Stimulated activated CD8-positive, alpha-beta memory T cell treated with anti-CD3 and anti-CD28 coated beads, Interleukin-2, amount 100 ng/mL, for 1 hour (primary cell): ENCODE results near the gene DOCK9.
"Not testable (repeated sequence)": the region's sequence is repeated elsewhere in the genome, so short reads cannot be mapped to it uniquely, and the experiment has no call there.

Source experiments
- DNase-seq, 2 donors: peaks; one replicate each; pipeline ENCODE4 v3.0.0-alpha.2; 2020; ENCODE audit warnings: low read depth in 2 of 2

The DOCK9 gene

GRCh38 chr13:98824376-98825160, 153.3 kb downstream of the DOCK9 start:
- DNase-seq, result no peak

- DNase-seq, result no peak
Observed at GRCh38 chr13:98823442-98823841, 154.4 kb downstream of the DOCK9 start.

- DNase-seq, result no peak
Observed at GRCh38 chr13:98822225-98822606, 155.6 kb downstream of the DOCK9 start.

- DNase-seq, result no peak
Observed at GRCh38 chr13:98821372-98822224, 156.3 kb downstream of the DOCK9 start.

GRCh38 chr13:98820744-98821371, 157.0 kb downstream of the DOCK9 start:
- no peak for DNase-seq

GRCh38 chr13:98820300-98820699, 157.6 kb downstream of the DOCK9 start:
- no peak for DNase-seq

GRCh38 chr13:98819382-98820010, 158.4 kb downstream of the DOCK9 start:
- no peak for DNase-seq

- DNase-seq, result no peak
Observed at GRCh38 chr13:98816406-98816805, 161.5 kb downstream of the DOCK9 start.

- no peak for DNase-seq
Observed at GRCh38 chr13:98813993-98814392, 163.9 kb downstream of the DOCK9 start.

GRCh38 chr13:98812186-98812790, 165.6 kb downstream of the DOCK9 start:
- DNase-seq, result not testable (repeated sequence)

- no peak for DNase-seq
Observed at GRCh38 chr13:98810746-98811145, 167.1 kb downstream of the DOCK9 start.

GRCh38 chr13:98809345-98809777, 168.5 kb downstream of the DOCK9 start:
- no peak for DNase-seq

GRCh38 chr13:98807774-98808173, 170.1 kb downstream of the DOCK9 start:
- no peak for DNase-seq

- DNase-seq, result no peak
Observed at GRCh38 chr13:98804336-98804855, 173.5 kb downstream of the DOCK9 start.

GRCh38 chr13:98803921-98804320, 173.9 kb downstream of the DOCK9 start:
- DNase-seq, result no peak

GRCh38 chr13:98803111-98803561, 174.7 kb downstream of the DOCK9 start:
- no peak for DNase-seq

- DNase-seq, result no peak
Observed at GRCh38 chr13:98802559-98802958, 175.3 kb downstream of the DOCK9 start.

GRCh38 chr13:98801626-98802418, 176.0 kb downstream of the DOCK9 start:
- DNase-seq, result no peak

- DNase-seq, result no peak
Observed at GRCh38 chr13:98800078-98800477, 177.8 kb downstream of the DOCK9 start.
